Measurements from ENCODE around the gene TUBA4B.

- TF ChIP-seq, protein P1, sequence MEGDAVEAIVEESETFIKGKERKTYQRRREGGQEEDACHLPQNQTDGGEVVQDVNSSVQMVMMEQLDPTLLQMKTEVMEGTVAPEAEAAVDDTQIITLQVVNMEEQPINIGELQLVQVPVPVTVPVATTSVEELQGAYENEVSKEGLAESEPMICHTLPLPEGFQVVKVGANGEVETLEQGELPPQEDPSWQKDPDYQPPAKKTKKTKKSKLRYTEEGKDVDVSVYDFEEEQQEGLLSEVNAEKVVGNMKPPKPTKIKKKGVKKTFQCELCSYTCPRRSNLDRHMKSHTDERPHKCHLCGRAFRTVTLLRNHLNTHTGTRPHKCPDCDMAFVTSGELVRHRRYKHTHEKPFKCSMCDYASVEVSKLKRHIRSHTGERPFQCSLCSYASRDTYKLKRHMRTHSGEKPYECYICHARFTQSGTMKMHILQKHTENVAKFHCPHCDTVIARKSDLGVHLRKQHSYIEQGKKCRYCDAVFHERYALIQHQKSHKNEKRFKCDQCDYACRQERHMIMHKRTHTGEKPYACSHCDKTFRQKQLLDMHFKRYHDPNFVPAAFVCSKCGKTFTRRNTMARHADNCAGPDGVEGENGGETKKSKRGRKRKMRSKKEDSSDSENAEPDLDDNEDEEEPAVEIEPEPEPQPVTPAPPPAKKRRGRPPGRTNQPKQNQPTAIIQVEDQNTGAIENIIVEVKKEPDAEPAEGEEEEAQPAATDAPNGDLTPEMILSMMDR (IDR thresholded peaks at IDR 0.05): no peak
- TF ChIP-seq POLR2A (IDR thresholded peaks at IDR 0.05): no peak
Observed at GRCh38 chr2:219291394-219291793, 38.4 kb downstream of the TUBA4B start.
